ENCODE results near the gene DISP2. TPM values are rescaled to one million over a fixed set of nuclear protein-coding genes. Genes with fewer than 3 reads are reported as not detected.

The DISP2 gene
- total and polyA plus RNA-seq, 9 of the 15 experiments (the other 6 are each of a cell fraction or from before 2014, with no cell fraction given), result 0.06 to 0.89 (median 0.15) TPM; not detected in 1

DNA sequence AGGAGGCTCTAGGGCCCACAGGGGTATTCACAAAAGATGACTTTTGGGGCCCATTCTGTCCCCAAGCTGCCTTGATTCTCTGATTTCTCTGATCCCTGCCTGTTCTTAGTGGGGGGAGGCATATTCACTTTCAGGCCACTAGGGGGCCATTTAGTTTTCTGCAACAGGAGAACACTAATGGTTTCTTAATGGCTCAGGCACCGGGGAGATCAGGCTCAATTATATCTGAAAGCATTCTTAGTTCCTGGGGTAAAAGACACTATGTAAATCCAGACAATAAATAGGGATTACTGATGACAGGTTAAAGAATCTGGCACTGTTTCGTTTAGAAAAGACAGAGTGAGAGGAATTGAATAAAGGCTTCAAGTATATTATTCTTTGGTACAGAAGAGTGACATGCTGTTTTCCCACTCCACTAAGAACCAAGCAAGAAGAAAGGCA, 37.1 kb upstream of the DISP2 start:
- ATAC-seq (peak; percentile 53), DNase-seq (ENCODE audit: extremely low read depth in 1 of 4, low spot score in 3 of 4) (peak; percentile 68 to 76 (median 72)), FAIRE-seq (peak; percentile 91)
- Histone ChIP-seq H3K79me2 (ENCODE audit: control insufficient read depth, insufficient read depth, low read length) (peaks cover 21% of the 10 kb centered on the region), H2AFZ (ENCODE audit: low read depth, low read length) (peak overlapping the region; percentile 60; the same call in 1 of the 2 replicates), H3K9me3 (replicated peaks; ENCODE audit: control insufficient read depth, insufficient read depth, low read depth, low read length) (no peaks in the 10 kb centered on the region), H3K4me2 (ENCODE audit: insufficient read depth, low read length) (no peak overlapping the region), H3K9me1 (ENCODE audit: control insufficient read depth, insufficient read depth, low read length) (no peaks in the 10 kb centered on the region), H3K4me1 (replicated peaks in 1 of 2; ENCODE audit: control insufficient read depth in 2 of 2, insufficient read depth in 2 of 2, low read length in 2 of 2) (peaks cover 13 to 28% of the 10 kb centered on the region in 2 experiments), H4K20me1 (replicated peaks; ENCODE audit: control insufficient read depth, insufficient read depth, low read length) (no peaks in the 10 kb centered on the region; the same call in 1 of the 2 replicates), H3K9ac (ENCODE audit: insufficient read depth in 1 of 2, low read depth in 2 of 2, low read length in 2 of 2) (no peak overlapping the region), H3K36me3 (ENCODE audit: control insufficient read depth, insufficient read depth, low read length) (peaks cover 13% of the 10 kb centered on the region; the same call in 2 of the 3 replicates), H3K4me3 (no peak overlapping the region), H3K27ac (ENCODE audit: extremely low read depth, low read depth, low read length) (no peak overlapping the region), H3K27me3 (ENCODE audit: control insufficient read depth in 2 of 2, insufficient read depth in 2 of 2, low read length in 2 of 2) (peaks cover 2 to 5% of the 10 kb centered on the region in 2 experiments; a peak in 2 of 5 replicates)
- ChIA-PET CTCF (ENCODE audit: low intra/inter-chr PET ratio) (interaction anchor here (1.2 to 1.5 kb wide), 4 partner anchors 11 to 101 kb away, joined by 3 to 7 read pairs (median 6); no protein-coding TSS in a partner anchor), POLR2A (interaction anchor here (0.7 to 1.0 kb wide), 3 partner anchors 11 to 747 kb away, joined by 3 to 4 read pairs (median 3); no protein-coding TSS in a partner anchor)
- BruUV-seq (replicated peaks), result no TSS peak
- in situ Hi-C loops (cut with MboI) (no loop called here), intact Hi-C loops (cut with micrococcal nuclease) (loop anchor here (1.0 to 5.0 kb wide), 3 partner anchors 17 to 101 kb away; partner anchors contain the start of gene ANKRD63)
- WGBS (ENCODE audit: insufficient coverage, low coverage, missing lambda C conversion rate), result 3% methylated on average over 2 of the region's 2 CpGs
- TF ChIP-seq TAF7 (tag; IDR thresholded peaks at IDR 0.05) (no peak), SIN3A (IDR thresholded peaks at IDR 0.05; ENCODE audit: borderline replicate concordance in 2 of 2, control insufficient read depth in 1 of 2, low read depth in 2 of 2, low read length in 2 of 2) (no peak), XRCC3 (IDR thresholded peaks at IDR 0.05) (no peak), ZNF354B (CRISPR knock-in tag; IDR thresholded peaks at IDR 0.05) (no peak), CBX5 (IDR thresholded peaks at IDR 0.05; ENCODE audit: borderline replicate concordance, low read depth) (no peak), RAD21 (CRISPR knock-in tag; conservative IDR thresholded peaks at IDR 0.05 in 1 of 2, IDR thresholded peaks at IDR 0.05 in 1 of 2) (peak; percentile 68 to 76), KLF16 (IDR thresholded peaks at IDR 0.05) (peak; percentile 37; the same call in 1 of the 2 replicates), HCFC1 (IDR thresholded peaks at IDR 0.05; ENCODE audit: low read depth, low read length) (no peak), FOXJ2 (tag; IDR thresholded peaks at IDR 0.05) (no peak), NFE2 (IDR thresholded peaks at IDR 0.05; ENCODE audit: low read depth) (no peak), ZNF77 (CRISPR knock-in tag; IDR thresholded peaks at IDR 0.05) (no peak), ZNF695 (CRISPR knock-in tag; IDR thresholded peaks at IDR 0.05) (no peak), ZKSCAN3 (CRISPR knock-in tag; IDR thresholded peaks at IDR 0.05) (no peak), TGIF2 (CRISPR knock-in tag; IDR thresholded peaks at IDR 0.05) (no peak), NCOA1 (IDR thresholded peaks at IDR 0.05; ENCODE audit: low read depth) (no peak)
- TF ChIP-seq, protein P1, sequence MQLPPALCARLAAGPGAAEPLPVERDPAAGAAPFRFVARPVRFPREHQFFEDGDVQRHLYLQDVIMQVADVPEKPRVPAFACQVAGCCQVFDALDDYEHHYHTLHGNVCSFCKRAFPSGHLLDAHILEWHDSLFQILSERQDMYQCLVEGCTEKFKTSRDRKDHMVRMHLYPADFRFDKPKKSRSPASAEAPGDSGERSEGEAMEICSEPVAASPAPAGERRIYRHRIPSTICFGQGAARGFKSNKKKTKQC (CRISPR knock-in tag; IDR thresholded peaks at IDR 0.05), result no peak
- TF ChIP-seq, protein P2, sequence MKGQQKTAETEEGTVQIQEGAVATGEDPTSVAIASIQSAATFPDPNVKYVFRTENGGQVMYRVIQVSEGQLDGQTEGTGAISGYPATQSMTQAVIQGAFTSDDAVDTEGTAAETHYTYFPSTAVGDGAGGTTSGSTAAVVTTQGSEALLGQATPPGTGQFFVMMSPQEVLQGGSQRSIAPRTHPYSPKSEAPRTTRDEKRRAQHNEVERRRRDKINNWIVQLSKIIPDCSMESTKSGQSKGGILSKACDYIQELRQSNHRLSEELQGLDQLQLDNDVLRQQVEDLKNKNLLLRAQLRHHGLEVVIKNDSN (CRISPR knock-in tag; IDR thresholded peaks at IDR 0.05), result no peak

Measured in K562 (cell line).